Measurements from ENCODE around the gene TPGS1.

The TPGS1 gene

GRCh38 chr19:468587-469256 lies 38.6 kb upstream of the TPGS1 start:
- no peak for TF ChIP-seq CREB1 (IDR thresholded peaks at IDR 0.05; ENCODE audit: low read depth)
- TF ChIP-seq REST (IDR thresholded peaks at IDR 0.05; ENCODE audit: low read depth), result no peak
- TF ChIP-seq TAF1 (IDR thresholded peaks at IDR 0.05; ENCODE audit: low read depth), result no peak
- TF ChIP-seq ZBTB7A (IDR thresholded peaks at IDR 0.05; ENCODE audit: low read depth), result no peak
- TF ChIP-seq MAX (IDR thresholded peaks at IDR 0.05), result no peak
- no peak for TF ChIP-seq FOXM1 (IDR thresholded peaks at IDR 0.05; ENCODE audit: borderline replicate concordance, low read depth)
- no peak for TF ChIP-seq EP300 (IDR thresholded peaks at IDR 0.05; ENCODE audit: borderline replicate concordance)
- no peak for TF ChIP-seq TCF12 (IDR thresholded peaks at IDR 0.05; ENCODE audit: low read depth)
- no peak for TF ChIP-seq CEBPB (IDR thresholded peaks at IDR 0.05)
- TF ChIP-seq EGR1 (IDR thresholded peaks at IDR 0.05), result no peak
- no peak for TF ChIP-seq NFIC (IDR thresholded peaks at IDR 0.05)
- no peak for TF ChIP-seq USF1 (IDR thresholded peaks at IDR 0.05)
- no peak for TF ChIP-seq RAD21 (IDR thresholded peaks at IDR 0.05; ENCODE audit: low read depth)
- TF ChIP-seq TEAD4 (IDR thresholded peaks at IDR 0.05), result no peak
- no peak for TF ChIP-seq YY1 (IDR thresholded peaks at IDR 0.05; ENCODE audit: low read depth)

- TF ChIP-seq NFIC (IDR thresholded peaks at IDR 0.05) (no peak), CREB1 (IDR thresholded peaks at IDR 0.05; ENCODE audit: low read depth) (no peak), YY1 (IDR thresholded peaks at IDR 0.05; ENCODE audit: low read depth) (no peak), CEBPB (IDR thresholded peaks at IDR 0.05) (no peak), REST (IDR thresholded peaks at IDR 0.05; ENCODE audit: low read depth) (no peak), TCF12 (IDR thresholded peaks at IDR 0.05; ENCODE audit: low read depth) (no peak), EGR1 (IDR thresholded peaks at IDR 0.05) (no peak), TAF1 (IDR thresholded peaks at IDR 0.05; ENCODE audit: low read depth) (no peak), TEAD4 (IDR thresholded peaks at IDR 0.05) (no peak), FOXM1 (IDR thresholded peaks at IDR 0.05; ENCODE audit: borderline replicate concordance, low read depth) (no peak), EP300 (IDR thresholded peaks at IDR 0.05; ENCODE audit: borderline replicate concordance) (no peak), RAD21 (IDR thresholded peaks at IDR 0.05; ENCODE audit: low read depth) (no peak), USF1 (IDR thresholded peaks at IDR 0.05) (no peak), MAX (IDR thresholded peaks at IDR 0.05) (no peak), ZBTB7A (IDR thresholded peaks at IDR 0.05; ENCODE audit: low read depth) (no peak)
Observed at GRCh38 chr19:469833-470232, 37.5 kb upstream of the TPGS1 start.

- TF ChIP-seq TCF12 (IDR thresholded peaks at IDR 0.05; ENCODE audit: low read depth) (no peak), RAD21 (IDR thresholded peaks at IDR 0.05; ENCODE audit: low read depth) (no peak), CREB1 (IDR thresholded peaks at IDR 0.05; ENCODE audit: low read depth) (no peak), FOXM1 (IDR thresholded peaks at IDR 0.05; ENCODE audit: borderline replicate concordance, low read depth) (no peak), CEBPB (IDR thresholded peaks at IDR 0.05) (no peak), MAX (IDR thresholded peaks at IDR 0.05) (no peak), TAF1 (IDR thresholded peaks at IDR 0.05; ENCODE audit: low read depth) (no peak), USF1 (IDR thresholded peaks at IDR 0.05) (no peak), EGR1 (IDR thresholded peaks at IDR 0.05) (no peak), EP300 (IDR thresholded peaks at IDR 0.05; ENCODE audit: borderline replicate concordance) (no peak), NFIC (IDR thresholded peaks at IDR 0.05) (no peak), YY1 (IDR thresholded peaks at IDR 0.05; ENCODE audit: low read depth) (no peak), ZBTB7A (IDR thresholded peaks at IDR 0.05; ENCODE audit: low read depth) (no peak), TEAD4 (IDR thresholded peaks at IDR 0.05) (no peak), REST (IDR thresholded peaks at IDR 0.05; ENCODE audit: low read depth) (no peak)
Observed at GRCh38 chr19:470701-471100, 36.6 kb upstream of the TPGS1 start.
